ENCODE results near the gene RPS6KA3.

Gene RPS6KA3

DNA sequence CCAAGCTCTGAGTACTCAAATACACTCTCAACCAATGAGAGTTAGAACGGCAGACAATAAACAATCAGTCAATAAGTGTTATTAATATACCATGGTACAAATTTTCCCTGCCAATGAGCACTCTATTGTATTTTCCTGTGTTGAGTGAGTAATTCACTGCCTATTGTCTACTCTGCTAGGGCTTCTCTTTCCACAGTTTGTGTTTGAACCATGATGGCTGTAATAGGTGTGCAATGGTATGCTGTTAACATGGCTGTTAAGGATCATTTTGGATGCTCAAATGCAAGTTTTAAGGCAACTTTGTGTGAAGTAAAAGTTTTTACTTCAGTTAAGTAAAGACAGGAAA, 41.2 kb downstream of the RPS6KA3 start:
- ATAC-seq = no peak
- TF ChIP-seq, protein P1, sequence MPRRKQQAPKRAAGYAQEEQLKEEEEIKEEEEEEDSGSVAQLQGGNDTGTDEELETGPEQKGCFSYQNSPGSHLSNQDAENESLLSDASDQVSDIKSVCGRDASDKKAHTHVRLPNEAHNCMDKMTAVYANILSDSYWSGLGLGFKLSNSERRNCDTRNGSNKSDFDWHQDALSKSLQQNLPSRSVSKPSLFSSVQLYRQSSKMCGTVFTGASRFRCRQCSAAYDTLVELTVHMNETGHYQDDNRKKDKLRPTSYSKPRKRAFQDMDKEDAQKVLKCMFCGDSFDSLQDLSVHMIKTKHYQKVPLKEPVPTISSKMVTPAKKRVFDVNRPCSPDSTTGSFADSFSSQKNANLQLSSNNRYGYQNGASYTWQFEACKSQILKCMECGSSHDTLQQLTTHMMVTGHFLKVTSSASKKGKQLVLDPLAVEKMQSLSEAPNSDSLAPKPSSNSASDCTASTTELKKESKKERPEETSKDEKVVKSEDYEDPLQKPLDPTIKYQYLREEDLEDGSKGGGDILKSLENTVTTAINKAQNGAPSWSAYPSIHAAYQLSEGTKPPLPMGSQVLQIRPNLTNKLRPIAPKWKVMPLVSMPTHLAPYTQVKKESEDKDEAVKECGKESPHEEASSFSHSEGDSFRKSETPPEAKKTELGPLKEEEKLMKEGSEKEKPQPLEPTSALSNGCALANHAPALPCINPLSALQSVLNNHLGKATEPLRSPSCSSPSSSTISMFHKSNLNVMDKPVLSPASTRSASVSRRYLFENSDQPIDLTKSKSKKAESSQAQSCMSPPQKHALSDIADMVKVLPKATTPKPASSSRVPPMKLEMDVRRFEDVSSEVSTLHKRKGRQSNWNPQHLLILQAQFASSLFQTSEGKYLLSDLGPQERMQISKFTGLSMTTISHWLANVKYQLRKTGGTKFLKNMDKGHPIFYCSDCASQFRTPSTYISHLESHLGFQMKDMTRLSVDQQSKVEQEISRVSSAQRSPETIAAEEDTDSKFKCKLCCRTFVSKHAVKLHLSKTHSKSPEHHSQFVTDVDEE (CRISPR knock-in tag; IDR thresholded peaks at IDR 0.05) = no peak
- TF ChIP-seq ZFP30 (CRISPR knock-in tag; IDR thresholded peaks at IDR 0.05) = no peak
- TF ChIP-seq GLIS3 (CRISPR knock-in tag; IDR thresholded peaks at IDR 0.05) = no peak
- no peak for TF ChIP-seq BACH2 (CRISPR knock-in tag; IDR thresholded peaks at IDR 0.05; ENCODE audit: borderline replicate concordance)
- TF ChIP-seq ARNTL (CRISPR knock-in tag; IDR thresholded peaks at IDR 0.05; ENCODE audit: borderline replicate concordance, low read depth) = no peak
- TF ChIP-seq, protein P2, sequence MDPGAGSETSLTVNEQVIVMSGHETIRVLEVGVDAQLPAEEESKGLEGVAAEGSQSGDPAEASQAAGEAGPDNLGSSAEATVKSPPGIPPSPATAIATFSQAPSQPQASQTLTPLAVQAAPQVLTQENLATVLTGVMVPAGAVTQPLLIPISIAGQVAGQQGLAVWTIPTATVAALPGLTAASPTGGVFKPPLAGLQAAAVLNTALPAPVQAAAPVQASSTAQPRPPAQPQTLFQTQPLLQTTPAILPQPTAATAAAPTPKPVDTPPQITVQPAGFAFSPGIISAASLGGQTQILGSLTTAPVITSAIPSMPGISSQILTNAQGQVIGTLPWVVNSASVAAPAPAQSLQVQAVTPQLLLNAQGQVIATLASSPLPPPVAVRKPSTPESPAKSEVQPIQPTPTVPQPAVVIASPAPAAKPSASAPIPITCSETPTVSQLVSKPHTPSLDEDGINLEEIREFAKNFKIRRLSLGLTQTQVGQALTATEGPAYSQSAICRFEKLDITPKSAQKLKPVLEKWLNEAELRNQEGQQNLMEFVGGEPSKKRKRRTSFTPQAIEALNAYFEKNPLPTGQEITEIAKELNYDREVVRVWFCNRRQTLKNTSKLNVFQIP (CRISPR knock-in tag; IDR thresholded peaks at IDR 0.05; ENCODE audit: borderline replicate concordance, low read depth) = no peak
- TF ChIP-seq, protein P3, sequence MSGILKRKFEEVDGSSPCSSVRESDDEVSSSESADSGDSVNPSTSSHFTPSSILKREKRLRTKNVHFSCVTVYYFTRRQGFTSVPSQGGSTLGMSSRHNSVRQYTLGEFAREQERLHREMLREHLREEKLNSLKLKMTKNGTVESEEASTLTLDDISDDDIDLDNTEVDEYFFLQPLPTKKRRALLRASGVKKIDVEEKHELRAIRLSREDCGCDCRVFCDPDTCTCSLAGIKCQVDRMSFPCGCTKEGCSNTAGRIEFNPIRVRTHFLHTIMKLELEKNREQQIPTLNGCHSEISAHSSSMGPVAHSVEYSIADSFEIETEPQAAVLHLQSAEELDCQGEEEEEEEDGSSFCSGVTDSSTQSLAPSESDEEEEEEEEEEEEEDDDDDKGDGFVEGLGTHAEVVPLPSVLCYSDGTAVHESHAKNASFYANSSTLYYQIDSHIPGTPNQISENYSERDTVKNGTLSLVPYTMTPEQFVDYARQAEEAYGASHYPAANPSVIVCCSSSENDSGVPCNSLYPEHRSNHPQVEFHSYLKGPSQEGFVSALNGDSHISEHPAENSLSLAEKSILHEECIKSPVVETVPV (CRISPR knock-in tag; IDR thresholded peaks at IDR 0.05) = no peak
- TF ChIP-seq ZFP3 (CRISPR knock-in tag; IDR thresholded peaks at IDR 0.05) = no peak
- no peak for TF ChIP-seq ZNF70 (CRISPR knock-in tag; IDR thresholded peaks at IDR 0.05)
- TF ChIP-seq ZC3H10 (CRISPR knock-in tag; IDR thresholded peaks at IDR 0.05) = no peak

DNA sequence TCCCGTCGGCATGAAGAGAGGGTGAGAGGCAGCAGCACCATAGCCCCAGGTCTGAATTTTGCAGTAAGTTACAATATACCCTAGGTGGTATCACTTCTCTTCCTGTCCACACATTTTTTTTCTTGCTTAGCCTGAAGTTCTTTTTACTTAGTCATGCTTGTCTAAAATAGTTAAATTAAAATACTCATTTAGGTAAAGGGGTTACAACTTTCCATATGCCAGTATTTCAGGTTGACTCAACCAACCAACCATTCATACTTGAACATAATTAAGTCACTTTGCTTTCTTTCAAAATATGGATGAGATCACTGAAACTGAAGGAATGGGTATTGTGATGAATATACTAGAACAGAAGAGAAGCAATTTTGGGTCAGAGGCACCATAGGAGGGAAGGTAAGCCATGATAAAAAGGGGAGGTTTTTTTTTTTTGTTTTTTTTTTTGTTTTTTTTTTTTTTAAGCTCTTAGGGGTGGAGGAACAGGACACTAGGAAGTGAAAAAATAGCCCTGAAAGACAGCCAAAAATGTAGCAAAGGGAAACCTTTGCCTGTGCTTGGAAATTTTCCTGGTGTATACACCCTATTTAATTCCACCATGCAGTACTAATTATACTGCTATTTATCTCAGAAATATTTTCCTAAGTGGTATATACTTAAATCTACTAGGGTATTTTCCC, 41.8 kb downstream of the RPS6KA3 start:
- TF ChIP-seq SNAI2 (CRISPR knock-in tag; IDR thresholded peaks at IDR 0.05) (no peak), TOX (CRISPR knock-in tag; IDR thresholded peaks at IDR 0.05; ENCODE audit: borderline replicate concordance) (no peak), ISL1 (CRISPR knock-in tag; IDR thresholded peaks at IDR 0.05) (peak; percentile 65), ZFP3 (CRISPR knock-in tag; IDR thresholded peaks at IDR 0.05) (no peak), ZNF70 (CRISPR knock-in tag; IDR thresholded peaks at IDR 0.05) (peak; percentile 80), ZNF565 (CRISPR knock-in tag; conservative IDR thresholded peaks at IDR 0.05; ENCODE audit: low read depth) (no peak), BACH2 (CRISPR knock-in tag; IDR thresholded peaks at IDR 0.05; ENCODE audit: borderline replicate concordance) (no peak), ZFP30 (CRISPR knock-in tag; IDR thresholded peaks at IDR 0.05) (no peak)
- TF ChIP-seq, protein P3 (CRISPR knock-in tag; IDR thresholded peaks at IDR 0.05) = no peak
- peak; percentile 78 for ATAC-seq

DNA sequence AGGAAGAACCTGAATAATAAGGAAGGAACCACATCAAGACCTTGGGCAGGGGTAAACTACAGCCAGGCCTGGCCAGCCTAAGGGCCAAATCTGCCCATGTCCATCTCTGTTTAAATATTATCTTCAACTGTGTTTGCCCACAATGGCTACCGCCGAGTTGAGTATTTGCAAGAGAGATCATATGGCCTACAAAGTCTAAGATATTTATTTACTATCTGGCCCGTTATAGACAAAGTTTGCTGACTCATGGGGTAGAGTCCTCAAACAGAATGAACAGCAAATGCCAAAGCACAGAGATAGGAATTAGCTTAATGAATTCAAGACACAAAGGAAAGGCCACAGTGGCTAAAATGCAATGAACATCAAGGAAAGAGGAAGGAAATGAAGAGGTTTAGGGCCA, 44.8 kb downstream of the RPS6KA3 start:
- ATAC-seq = no peak; the same call in 2 of the 3 replicates
- TF ChIP-seq ARNTL (CRISPR knock-in tag; IDR thresholded peaks at IDR 0.05; ENCODE audit: borderline replicate concordance, low read depth) (no peak), ZNF8 (CRISPR knock-in tag; IDR thresholded peaks at IDR 0.05) (no peak), BACH2 (CRISPR knock-in tag; IDR thresholded peaks at IDR 0.05; ENCODE audit: borderline replicate concordance) (no peak), ZFP3 (CRISPR knock-in tag; IDR thresholded peaks at IDR 0.05) (no peak), TOX (CRISPR knock-in tag; IDR thresholded peaks at IDR 0.05; ENCODE audit: borderline replicate concordance) (no peak), CSDC2 (CRISPR knock-in tag; IDR thresholded peaks at IDR 0.05) (no peak), ZFP30 (CRISPR knock-in tag; IDR thresholded peaks at IDR 0.05) (no peak), TCF4 (CRISPR knock-in tag; IDR thresholded peaks at IDR 0.05; ENCODE audit: borderline replicate concordance) (no peak), ZNF565 (CRISPR knock-in tag; conservative IDR thresholded peaks at IDR 0.05; ENCODE audit: low read depth) (no peak), SNAI2 (CRISPR knock-in tag; IDR thresholded peaks at IDR 0.05) (no peak), ESRRG (CRISPR knock-in tag; IDR thresholded peaks at IDR 0.05) (no peak), ZNF70 (CRISPR knock-in tag; IDR thresholded peaks at IDR 0.05) (no peak)
- TF ChIP-seq, protein P3 (CRISPR knock-in tag; IDR thresholded peaks at IDR 0.05) = no peak
- TF ChIP-seq, protein P1 (CRISPR knock-in tag; IDR thresholded peaks at IDR 0.05) = no peak
- TF ChIP-seq, protein P2 (CRISPR knock-in tag; IDR thresholded peaks at IDR 0.05; ENCODE audit: borderline replicate concordance, low read depth) = no peak
- TF ChIP-seq, protein P4, sequence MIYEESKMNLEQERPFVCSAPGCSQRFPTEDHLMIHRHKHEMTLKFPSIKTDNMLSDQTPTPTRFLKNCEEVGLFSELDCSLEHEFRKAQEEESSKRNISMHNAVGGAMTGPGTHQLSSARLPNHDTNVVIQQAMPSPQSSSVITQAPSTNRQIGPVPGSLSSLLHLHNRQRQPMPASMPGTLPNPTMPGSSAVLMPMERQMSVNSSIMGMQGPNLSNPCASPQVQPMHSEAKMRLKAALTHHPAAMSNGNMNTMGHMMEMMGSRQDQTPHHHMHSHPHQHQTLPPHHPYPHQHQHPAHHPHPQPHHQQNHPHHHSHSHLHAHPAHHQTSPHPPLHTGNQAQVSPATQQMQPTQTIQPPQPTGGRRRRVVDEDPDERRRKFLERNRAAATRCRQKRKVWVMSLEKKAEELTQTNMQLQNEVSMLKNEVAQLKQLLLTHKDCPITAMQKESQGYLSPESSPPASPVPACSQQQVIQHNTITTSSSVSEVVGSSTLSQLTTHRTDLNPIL (CRISPR knock-in tag; IDR thresholded peaks at IDR 0.05; ENCODE audit: low read depth) = no peak
